ENCODE measurements around the gene DHRS12.

GRCh38 chr13:51832471-51833152 lies 28.6 kb upstream of the DHRS12 start:
- TF ChIP-seq EZH2 (IDR thresholded peaks at IDR 0.05) (no peak), POLR2AphosphoS5 (IDR thresholded peaks at IDR 0.05; ENCODE audit: borderline replicate concordance, low read depth, low read length) (no peak), FOXP2 (optimal IDR thresholded peaks at IDR 0.05; ENCODE audit: control extremely low read depth, extremely low read length, insufficient read depth) (no peak)

Measured in SK-N-MC (cell line).